HEK293 (cell line): ENCODE data around the gene MCF2L.
A peak's percentile ranks its signal among the peaks of the same experiment; 100 is the strongest.

Source experiments
- BCL11A ChIP-seq: fragments of 450-650 bp; formaldehyde crosslinking; IDR thresholded peaks from 2 replicates; pipeline ENCODE4 v1.5.1; 2016; ENCODE audit warnings: low read depth, missing biosample characterization, missing genetic modification characterization
- EGR2 ChIP-seq: fragments of 450-650 bp; formaldehyde crosslinking; IDR thresholded peaks from 2 replicates; pipeline ENCODE4 v1.5.1; 2016; ENCODE audit warnings: low read depth, missing biosample characterization, missing genetic modification characterization
- KLF8 ChIP-seq: fragments of 450-650 bp; formaldehyde crosslinking; IDR thresholded peaks from 2 replicates; pipeline ENCODE4 v1.5.1; 2016; ENCODE audit warnings: missing biosample characterization, missing genetic modification characterization
- MEIS1 ChIP-seq: sonication (generic); formaldehyde crosslinking; IDR thresholded peaks from 2 replicates; pipeline ENCODE4 v1.8.1; 2022; ENCODE audit warnings: missing genetic modification reagents, mild to moderate bottlenecking, borderline replicate concordance
- PBX3 ChIP-seq: sonication (generic); formaldehyde crosslinking; IDR thresholded peaks from 2 replicates; pipeline ENCODE4 v1.8.1; 2022; ENCODE audit warnings: mild to moderate bottlenecking, moderate library complexity, missing genetic modification reagents
- RBAK ChIP-seq: fragments of 450-650 bp; formaldehyde crosslinking; IDR thresholded peaks from 2 replicates; pipeline ENCODE4 v1.5.1; 2016; ENCODE audit warnings: missing biosample characterization, missing genetic modification characterization
- TCF7L2 ChIP-seq: IDR thresholded peaks from 2 replicates; pipeline ENCODE4 v1.6.1; 2011; ENCODE audit warnings: low read depth, mild to moderate bottlenecking, inconsistent platforms, low read length, moderate library complexity, borderline replicate concordance
- WT1 ChIP-seq: fragments of 450-650 bp; formaldehyde crosslinking; IDR thresholded peaks from 2 replicates; pipeline ENCODE4 v1.5.1; 2016; ENCODE audit warnings: missing biosample characterization, missing genetic modification characterization
- ZFP69B ChIP-seq: fragments of 450-650 bp; formaldehyde crosslinking; IDR thresholded peaks from 2 replicates; pipeline ENCODE4 v1.5.1; 2016; ENCODE audit warnings: missing biosample characterization, missing genetic modification characterization
- ZNF140 ChIP-seq: fragments of 450-650 bp; formaldehyde crosslinking; IDR thresholded peaks from 2 replicates; pipeline ENCODE4 v1.5.1; 2016; ENCODE audit warnings: missing biosample characterization, missing genetic modification characterization
- ZNF18 ChIP-seq: fragments of 450-650 bp; formaldehyde crosslinking; IDR thresholded peaks from 2 replicates; pipeline ENCODE4 v1.5.1; 2016; ENCODE audit warnings: missing biosample characterization, missing genetic modification characterization
- ZNF211 ChIP-seq: fragments of 450-650 bp; formaldehyde crosslinking; IDR thresholded peaks from 2 replicates; pipeline ENCODE4 v1.5.1; 2016; ENCODE audit warnings: low read depth, missing biosample characterization, missing genetic modification characterization
- ZNF292 ChIP-seq: fragments of 450-650 bp; formaldehyde crosslinking; IDR thresholded peaks from 2 replicates; pipeline ENCODE4 v1.5.1; 2016; ENCODE audit warnings: low read depth, missing biosample characterization, missing genetic modification characterization, borderline replicate concordance
- ZNF521 ChIP-seq: fragments of 450-650 bp; formaldehyde crosslinking; IDR thresholded peaks from 2 replicates; pipeline ENCODE4 v1.5.1; 2017; ENCODE audit warnings: missing biosample characterization, mild to moderate bottlenecking, missing genetic modification characterization
- ZNF529 ChIP-seq: fragments of 450-650 bp; formaldehyde crosslinking; IDR thresholded peaks from 2 replicates; pipeline ENCODE4 v1.5.1; 2017; ENCODE audit warnings: missing genetic modification characterization, missing biosample characterization; ENCODE audit not compliant: insufficient replicate concordance
- ZNF555 ChIP-seq: fragments of 450-650 bp; formaldehyde crosslinking; conservative IDR thresholded peaks from 2 replicates; pipeline ENCODE4 v1.5.1; 2017; ENCODE audit warnings: missing biosample characterization, mild to moderate bottlenecking, missing genetic modification characterization, inconsistent platforms
- ZNF571 ChIP-seq: fragments of 450-650 bp; formaldehyde crosslinking; IDR thresholded peaks from 2 replicates; pipeline ENCODE4 v1.5.0; 2017; ENCODE audit warnings: missing biosample characterization, missing genetic modification characterization
- ZNF677 ChIP-seq: fragments of 450-650 bp; IDR thresholded peaks from 2 replicates; pipeline ENCODE4 v1.5.0; 2018; ENCODE audit warnings: missing biosample characterization, mild to moderate bottlenecking, missing genetic modification characterization, moderate library complexity
- ZNF747 ChIP-seq: fragments of 450-650 bp; formaldehyde crosslinking; IDR thresholded peaks from 2 replicates; pipeline ENCODE4 v1.5.1; 2016; ENCODE audit warnings: missing biosample characterization, missing genetic modification characterization
- ZNF777 ChIP-seq: fragments of 450-650 bp; formaldehyde crosslinking; IDR thresholded peaks from 2 replicates; pipeline ENCODE4 v1.5.1; 2017; ENCODE audit warnings: missing biosample characterization, missing genetic modification characterization, borderline replicate concordance
- ZNF792 ChIP-seq: fragments of 450-650 bp; formaldehyde crosslinking; IDR thresholded peaks from 2 replicates; pipeline ENCODE4 v1.5.1; 2016; ENCODE audit warnings: missing biosample characterization, missing genetic modification characterization
- ZNF837 ChIP-seq: fragments of 450-650 bp; formaldehyde crosslinking; IDR thresholded peaks from 2 replicates; pipeline ENCODE4 v1.5.1; 2016; ENCODE audit warnings: missing biosample characterization, missing genetic modification characterization
- TF ChIP-seq, protein P1 (sequence below): fragments of 450-650 bp; formaldehyde crosslinking; IDR thresholded peaks from 2 replicates; pipeline ENCODE4 v1.5.1; 2016; ENCODE audit warnings: missing biosample characterization, missing genetic modification characterization

The MCF2L gene

DNA sequence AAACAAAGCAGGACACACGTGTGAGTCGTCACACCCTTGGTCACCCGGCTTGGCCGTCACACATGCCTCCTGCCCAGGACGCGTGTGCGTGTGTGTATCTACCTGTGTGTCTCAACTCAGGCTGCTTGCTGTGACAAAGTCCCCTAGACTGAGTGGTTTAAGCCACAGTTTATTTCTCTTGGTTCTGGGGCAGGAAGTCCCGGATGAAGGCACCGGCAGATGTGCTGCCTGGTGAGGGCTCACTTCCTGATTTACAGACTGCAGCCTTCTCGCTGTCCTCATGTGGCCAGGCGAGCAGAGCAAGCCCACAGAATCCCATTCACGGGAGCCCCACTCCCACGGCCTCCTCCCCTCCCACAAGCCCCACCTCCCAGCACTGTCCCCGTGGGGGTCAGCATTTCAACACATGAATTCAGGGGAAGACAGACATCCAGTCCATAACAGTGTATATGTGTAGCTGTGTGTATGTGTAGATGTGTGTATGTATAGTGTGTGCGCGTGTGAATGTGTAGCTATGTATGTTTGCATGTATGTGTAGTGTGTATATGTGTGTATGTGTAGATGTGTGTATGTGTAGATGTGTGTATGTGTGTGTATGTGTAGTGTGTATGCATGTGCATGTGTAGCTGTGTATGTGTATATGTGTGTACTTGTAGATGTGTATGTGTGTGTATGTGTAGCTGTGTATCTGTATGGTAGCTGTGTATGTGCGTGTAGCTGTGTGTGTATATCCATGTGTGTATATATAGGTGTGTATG lies 51.5 kb downstream of the MCF2L start (continued):
- TF ChIP-seq ZNF555 (tag by site-specific recombination), result no peak
- TF ChIP-seq ZNF777 (tag by site-specific recombination), result no peak
- TF ChIP-seq KLF8, result no peak
- no peak for TF ChIP-seq ZNF140
- TF ChIP-seq RBAK (tag by site-specific recombination), result no peak
- TF ChIP-seq, protein P1, sequence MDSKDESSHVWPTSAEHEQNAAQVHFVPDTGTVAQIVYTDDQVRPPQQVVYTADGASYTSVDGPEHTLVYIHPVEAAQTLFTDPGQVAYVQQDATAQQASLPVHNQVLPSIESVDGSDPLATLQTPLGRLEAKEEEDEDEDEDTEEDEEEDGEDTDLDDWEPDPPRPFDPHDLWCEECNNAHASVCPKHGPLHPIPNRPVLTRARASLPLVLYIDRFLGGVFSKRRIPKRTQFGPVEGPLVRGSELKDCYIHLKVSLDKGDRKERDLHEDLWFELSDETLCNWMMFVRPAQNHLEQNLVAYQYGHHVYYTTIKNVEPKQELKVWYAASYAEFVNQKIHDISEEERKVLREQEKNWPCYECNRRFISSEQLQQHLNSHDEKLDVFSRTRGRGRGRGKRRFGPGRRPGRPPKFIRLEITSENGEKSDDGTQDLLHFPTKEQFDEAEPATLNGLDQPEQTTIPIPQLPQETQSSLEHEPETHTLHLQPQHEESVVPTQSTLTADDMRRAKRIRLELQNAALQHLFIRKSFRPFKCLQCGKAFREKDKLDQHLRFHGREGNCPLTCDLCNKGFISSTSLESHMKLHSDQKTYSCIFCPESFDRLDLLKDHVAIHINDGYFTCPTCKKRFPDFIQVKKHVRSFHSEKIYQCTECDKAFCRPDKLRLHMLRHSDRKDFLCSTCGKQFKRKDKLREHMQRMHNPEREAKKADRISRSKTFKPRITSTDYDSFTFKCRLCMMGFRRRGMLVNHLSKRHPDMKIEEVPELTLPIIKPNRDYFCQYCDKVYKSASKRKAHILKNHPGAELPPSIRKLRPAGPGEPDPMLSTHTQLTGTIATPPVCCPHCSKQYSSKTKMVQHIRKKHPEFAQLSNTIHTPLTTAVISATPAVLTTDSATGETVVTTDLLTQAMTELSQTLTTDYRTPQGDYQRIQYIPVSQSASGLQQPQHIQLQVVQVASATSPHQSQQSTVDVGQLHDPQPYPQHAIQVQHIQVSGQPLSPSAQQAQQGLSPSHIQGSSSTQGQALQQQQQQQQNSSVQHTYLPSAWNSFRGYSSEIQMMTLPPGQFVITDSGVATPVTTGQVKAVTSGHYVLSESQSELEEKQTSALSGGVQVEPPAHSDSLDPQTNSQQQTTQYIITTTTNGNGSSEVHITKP, result 0 out of 2 replicates have a peak, but pooled peaks have one; percentile 37
- TF ChIP-seq ZNF521 (tag by site-specific recombination), result no peak
- TF ChIP-seq ZNF211 (tag by site-specific recombination), result no peak
- no peak for TF ChIP-seq MEIS1
- no peak for TF ChIP-seq TCF7L2
- 0 out of 2 replicates have a peak, but pooled peaks have one; percentile 47 for TF ChIP-seq ZNF18 (tag by site-specific recombination)
- no peak for TF ChIP-seq ZNF792 (tag by site-specific recombination)
- no peak for TF ChIP-seq PBX3
- TF ChIP-seq ZNF571 (tag by site-specific recombination), result no peak
- no peak for TF ChIP-seq ZNF292
- TF ChIP-seq ZNF837 (tag by site-specific recombination), result no peak
- TF ChIP-seq ZNF677 (tag by site-specific recombination), result no peak
- TF ChIP-seq BCL11A (tag by site-specific recombination), result no peak
- no peak for TF ChIP-seq ZNF529 (tag by site-specific recombination)
- TF ChIP-seq EGR2 (tag by site-specific recombination), result peak; percentile 38; the same call in 1 of the 2 replicates
- TF ChIP-seq ZFP69B (tag by site-specific recombination), result no peak
- TF ChIP-seq ZNF747, result no peak
- no peak for TF ChIP-seq WT1
